GM21786 (cell line): ENCODE results near the gene TSPAN15.

Experiments
- ATAC-seq: cut with Tn5 transposase; IDR thresholded peaks from one replicate; pipeline ENCODE4 v1.9.1; 2021; ENCODE audit not compliant: unreplicated experiment

TSPAN15 gene

GRCh38 chr10:69499726-69500689 is 48.7 kb downstream of the TSPAN15 start:
- ATAC-seq, result no peak

GRCh38 chr10:69500864-69501468 is 49.7 kb downstream of the TSPAN15 start:
- ATAC-seq, result no peak

- ATAC-seq, result no peak
These were observed 50.4 kb downstream of the TSPAN15 start for GRCh38 chr10:69501657-69502056.

- ATAC-seq, result no peak
These were observed 51.3 kb downstream of the TSPAN15 start for GRCh38 chr10:69502589-69502988.

GRCh38 chr10:69503001-69503895 is 52.0 kb downstream of the TSPAN15 start:
- ATAC-seq, result no peak

- no peak for ATAC-seq
These were observed 52.6 kb downstream of the TSPAN15 start for GRCh38 chr10:69503896-69504265.

- ATAC-seq, result no peak
These were observed 53.4 kb downstream of the TSPAN15 start for GRCh38 chr10:69504576-69505250.

GRCh38 chr10:69505636-69506318 is 54.5 kb downstream of the TSPAN15 start:
- no peak for ATAC-seq

- no peak for ATAC-seq
These were observed 55.2 kb downstream of the TSPAN15 start for GRCh38 chr10:69506487-69506833.

- no peak for ATAC-seq
These were observed 55.8 kb downstream of the TSPAN15 start for GRCh38 chr10:69506834-69507713.

GRCh38 chr10:69508738-69509340 is 57.6 kb downstream of the TSPAN15 start:
- ATAC-seq, result no peak

- ATAC-seq, result no peak
These were observed 61.6 kb downstream of the TSPAN15 start for GRCh38 chr10:69512901-69513300.

GRCh38 chr10:69513617-69514016 is 62.4 kb downstream of the TSPAN15 start:
- ATAC-seq, result no peak

- ATAC-seq, result no peak
These were observed 64.5 kb downstream of the TSPAN15 start for GRCh38 chr10:69515699-69516259.

- no peak for ATAC-seq
These were observed 65.1 kb downstream of the TSPAN15 start for GRCh38 chr10:69516316-69516715.

GRCh38 chr10:69516796-69517195 is 65.5 kb downstream of the TSPAN15 start:
- no peak for ATAC-seq

- ATAC-seq, result no peak
These were observed 66.1 kb downstream of the TSPAN15 start for GRCh38 chr10:69517271-69517848.

GRCh38 chr10:69527961-69528360 is 76.7 kb downstream of the TSPAN15 start:
- no peak for ATAC-seq
